Fibroblast of villous mesenchyme (primary cell): ENCODE results near the gene VASN. TPM values are rescaled to one million over a fixed set of nuclear protein-coding genes. Genes with fewer than 3 reads are reported as not detected.

ENCODE experiments used
- DNase-seq: peaks from one replicate; pipeline ENCODE4 v3.0.0-alpha.2; 2010; ENCODE audit warnings: low read depth
- H3K4me3 ChIP-seq: 2 replicates; pipeline ENCODE4 v1.5.1; 2011; ENCODE audit warnings: low read depth, mild to moderate bottlenecking, low read length
- total RNA-seq: library from RNA; depleted of rRNA; stranded (reverse); fragments of >200 nt; gene quantifications from 2 replicates; pipeline ENCODE4 v1.2.3, GENCODE V29; 2012
- TF ChIP-seq, protein P1 (sequence below): IDR thresholded peaks from 2 replicates; pipeline ENCODE4 v1.5.1; 2012; ENCODE audit warnings: low read depth, mild to moderate bottlenecking, low read length; ENCODE audit not compliant: insufficient read depth

The VASN gene
- total RNA-seq, 1 donor: 133 TPM

DNA sequence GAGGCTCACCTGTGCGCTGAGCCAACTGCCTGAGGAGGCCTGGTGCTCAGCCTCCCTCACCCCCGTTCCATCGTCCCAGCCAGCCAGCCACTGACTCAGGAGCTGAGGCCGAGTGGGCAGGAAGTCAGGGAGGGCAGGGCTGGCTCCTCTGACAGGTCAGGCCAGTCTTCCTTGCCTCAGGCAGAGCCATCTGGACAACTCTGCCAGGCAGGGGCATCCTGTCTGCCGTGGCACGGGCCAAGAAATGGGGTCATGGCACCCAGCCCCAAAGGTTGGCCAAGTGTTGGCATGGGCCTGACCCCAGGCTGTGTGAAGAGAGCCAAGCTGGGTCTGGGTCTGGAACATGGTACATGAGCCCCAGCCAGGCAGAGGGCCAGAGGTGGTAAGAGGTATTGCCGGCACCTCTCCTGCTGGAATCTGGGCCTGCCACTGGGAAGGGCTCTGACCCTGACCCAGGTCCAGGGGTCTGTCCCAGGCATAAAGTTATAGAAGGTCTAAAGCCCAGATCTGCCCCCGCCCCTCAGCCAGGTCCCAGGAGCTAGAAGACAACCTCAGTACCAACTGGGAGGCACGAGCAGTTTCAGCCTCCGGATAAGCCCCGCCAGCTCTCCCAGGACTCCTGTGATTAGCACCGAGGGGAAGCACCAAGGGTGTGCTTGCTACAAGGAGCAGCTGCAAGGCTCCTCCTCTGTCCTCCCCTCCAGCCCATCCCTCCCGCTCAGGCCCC, 2.5 kb upstream of the VASN start:
- TF ChIP-seq, protein P1, sequence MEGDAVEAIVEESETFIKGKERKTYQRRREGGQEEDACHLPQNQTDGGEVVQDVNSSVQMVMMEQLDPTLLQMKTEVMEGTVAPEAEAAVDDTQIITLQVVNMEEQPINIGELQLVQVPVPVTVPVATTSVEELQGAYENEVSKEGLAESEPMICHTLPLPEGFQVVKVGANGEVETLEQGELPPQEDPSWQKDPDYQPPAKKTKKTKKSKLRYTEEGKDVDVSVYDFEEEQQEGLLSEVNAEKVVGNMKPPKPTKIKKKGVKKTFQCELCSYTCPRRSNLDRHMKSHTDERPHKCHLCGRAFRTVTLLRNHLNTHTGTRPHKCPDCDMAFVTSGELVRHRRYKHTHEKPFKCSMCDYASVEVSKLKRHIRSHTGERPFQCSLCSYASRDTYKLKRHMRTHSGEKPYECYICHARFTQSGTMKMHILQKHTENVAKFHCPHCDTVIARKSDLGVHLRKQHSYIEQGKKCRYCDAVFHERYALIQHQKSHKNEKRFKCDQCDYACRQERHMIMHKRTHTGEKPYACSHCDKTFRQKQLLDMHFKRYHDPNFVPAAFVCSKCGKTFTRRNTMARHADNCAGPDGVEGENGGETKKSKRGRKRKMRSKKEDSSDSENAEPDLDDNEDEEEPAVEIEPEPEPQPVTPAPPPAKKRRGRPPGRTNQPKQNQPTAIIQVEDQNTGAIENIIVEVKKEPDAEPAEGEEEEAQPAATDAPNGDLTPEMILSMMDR: no peak
- no peak overlapping the region for H3K4me3 ChIP-seq
- DNase-seq: no peak

DNA sequence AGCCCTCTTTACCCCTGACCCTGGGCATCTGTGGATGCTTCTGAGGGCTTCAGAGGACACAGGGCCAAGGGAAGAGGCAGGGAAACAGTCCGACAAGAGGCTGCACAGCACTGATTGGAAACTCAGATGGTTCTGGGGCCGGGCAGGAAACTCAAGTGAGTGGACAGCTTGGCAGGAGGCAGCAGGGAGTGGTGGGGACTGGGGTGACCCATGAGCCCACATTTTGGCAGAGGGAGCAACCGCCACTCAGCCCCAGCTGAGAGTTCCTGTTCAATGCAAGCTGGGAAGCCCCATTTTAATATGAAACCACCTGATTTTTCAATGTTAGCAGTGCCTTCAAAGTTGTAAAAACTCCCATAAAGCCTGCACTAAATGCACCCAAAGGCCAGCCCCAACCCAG, 1.5 kb upstream of the VASN start:
- TF ChIP-seq, protein P1: no peak
- H3K4me3 ChIP-seq: no peak overlapping the region
- no peak for DNase-seq

DNA sequence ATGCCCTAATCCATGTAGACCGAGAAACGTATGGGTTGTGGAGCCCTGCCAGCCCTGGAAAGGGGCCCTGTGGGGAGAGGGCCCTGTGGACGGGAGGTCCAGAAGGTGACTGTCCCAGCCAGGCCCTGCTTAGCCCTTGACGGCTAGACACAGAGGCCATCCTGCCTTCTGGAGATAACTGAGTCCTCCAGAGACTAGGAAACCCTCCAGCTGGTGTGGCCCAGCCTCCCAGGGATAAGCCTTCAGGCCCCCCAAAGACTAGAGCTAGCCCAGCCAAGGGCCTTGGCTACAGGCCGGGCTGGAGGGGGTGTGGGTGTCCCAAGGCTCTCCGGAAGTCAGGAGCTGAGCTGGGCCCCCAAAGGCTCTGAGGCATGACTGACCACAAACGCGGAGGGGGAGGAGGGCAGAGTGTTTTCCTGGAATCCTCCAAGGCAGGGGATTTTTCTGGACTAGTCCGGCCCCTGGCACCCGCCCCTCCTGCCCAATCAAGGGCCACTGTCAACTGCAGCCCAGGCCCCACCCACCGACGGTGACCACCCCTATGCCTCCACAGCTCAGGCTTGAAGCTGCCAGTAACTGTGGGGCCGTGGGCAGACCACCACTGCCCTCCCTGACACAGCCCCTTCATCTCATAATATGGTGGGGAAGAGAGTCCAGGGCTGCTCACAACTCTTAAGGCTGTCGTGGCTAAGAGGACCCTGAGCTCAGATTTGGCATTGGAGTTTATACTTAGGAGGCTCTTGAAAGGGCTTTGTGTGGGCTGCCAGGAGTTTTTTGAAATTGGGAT, 885 bp upstream of the VASN start:
- DNase-seq: peak; percentile 97
- TF ChIP-seq, protein P1: no peak
- peak overlapping the region; percentile 24 for H3K4me3 ChIP-seq

DNA sequence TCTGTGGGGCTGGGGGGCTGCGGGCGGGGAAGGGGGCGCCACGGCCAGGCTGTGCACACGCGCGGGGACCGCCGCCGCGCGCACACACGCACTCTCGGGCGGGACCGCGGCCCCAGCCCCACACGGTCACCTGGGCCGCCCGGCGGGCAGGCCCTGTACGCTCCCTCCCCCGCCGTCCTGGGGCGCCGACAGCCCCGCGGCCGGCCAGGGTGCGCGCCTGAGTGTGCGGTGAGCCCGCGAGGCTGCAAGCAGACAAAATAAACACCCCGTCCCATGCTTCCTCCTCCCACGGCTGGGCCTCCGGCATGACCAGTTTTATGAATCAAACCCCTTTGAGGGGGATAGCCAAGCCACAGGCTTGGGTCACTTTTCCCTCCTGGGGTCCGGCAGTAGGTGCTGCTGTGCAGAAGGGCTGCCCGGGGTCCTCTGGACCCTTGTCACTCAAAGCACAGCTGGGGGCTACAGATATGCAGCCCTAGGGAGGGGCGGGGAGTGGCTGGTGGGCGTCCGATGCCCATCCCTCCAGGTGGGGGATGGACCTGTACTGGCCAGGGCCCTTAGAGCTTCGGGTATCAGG, 441 bp downstream of the VASN start:
- TF ChIP-seq, protein P1: no peak
- peak overlapping the region; percentile 79 for H3K4me3 ChIP-seq
- no peak for DNase-seq

DNA sequence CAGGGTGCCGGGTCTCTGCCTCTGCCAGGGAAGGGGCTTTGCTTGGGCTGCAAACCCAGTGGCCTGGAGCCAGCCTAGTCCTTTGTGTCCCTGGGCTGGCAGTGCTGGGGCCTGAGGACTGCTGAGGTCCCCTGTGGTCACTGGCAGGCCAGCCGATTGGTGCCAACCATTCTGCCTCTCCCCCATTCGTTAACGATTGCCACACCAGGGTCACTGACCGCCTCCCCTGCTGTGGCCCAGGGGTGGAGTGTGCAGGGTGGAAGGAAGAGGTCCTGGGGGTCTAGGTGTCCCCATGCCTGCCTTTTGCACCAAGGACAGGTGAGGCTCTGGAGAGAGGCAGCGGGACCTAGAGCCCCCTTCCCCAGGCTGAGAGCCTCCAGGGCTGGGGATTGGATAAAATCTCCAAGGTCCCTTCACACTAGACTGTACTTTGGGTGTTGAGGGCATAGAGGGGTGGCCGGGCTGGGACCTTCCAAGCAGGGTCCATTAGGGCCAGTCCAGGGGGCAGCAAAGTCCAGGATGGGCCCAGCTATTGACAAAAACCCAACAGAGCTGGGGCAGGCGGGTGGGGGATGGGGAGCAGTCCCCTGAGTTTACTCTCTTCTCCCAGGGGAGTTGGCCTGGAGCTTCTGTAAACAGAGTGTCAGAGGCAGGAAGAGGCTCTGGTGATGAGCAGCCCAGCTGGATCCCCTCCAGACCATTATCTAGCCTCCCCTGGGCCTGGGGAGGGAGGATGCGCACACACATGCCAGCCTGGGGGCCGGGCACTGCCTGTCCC, 1.1 kb downstream of the VASN start:
- H3K4me3 ChIP-seq: peak overlapping the region; percentile 79
- TF ChIP-seq, protein P1: no peak
- peak; percentile 88 for DNase-seq

DNA sequence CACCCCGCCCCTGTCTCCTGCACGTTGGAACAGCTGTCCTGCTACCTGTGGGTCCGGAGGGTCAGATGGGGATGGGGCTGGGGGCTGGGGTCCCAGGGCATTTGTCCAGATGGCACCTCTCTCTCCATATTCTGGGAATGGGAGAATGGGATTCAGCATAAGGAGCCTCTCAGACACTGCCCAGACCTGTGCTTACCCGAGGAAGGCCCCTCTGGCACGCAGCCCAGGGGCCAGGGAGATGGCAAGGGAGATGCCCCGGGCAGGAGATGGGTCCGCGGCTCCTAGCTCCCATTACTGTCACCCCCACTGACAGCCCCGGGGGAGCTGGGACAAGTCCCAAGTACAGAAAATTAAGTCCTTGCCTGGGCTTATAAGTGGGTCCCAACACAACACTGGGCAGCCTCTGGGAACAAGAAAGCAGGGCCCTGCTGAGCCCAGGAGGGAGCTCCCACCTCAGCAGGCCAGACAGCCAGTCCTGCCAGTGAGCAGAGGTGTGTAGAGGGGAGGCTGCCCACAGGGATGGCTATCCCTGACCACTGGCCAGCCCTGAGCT, 1.8 kb downstream of the VASN start:
- DNase-seq: no peak
- peak overlapping the region; percentile 79 for H3K4me3 ChIP-seq
- TF ChIP-seq, protein P1: no peak
